ENCODE results near the gene STX18. TPM values are rescaled to one million over a fixed set of nuclear protein-coding genes. Genes with fewer than 3 reads are reported as not detected.
"Not testable (repeated sequence)": the region's sequence is repeated elsewhere in the genome, so short reads cannot be mapped to it uniquely, and the experiment has no call there.

The STX18 gene
- total and polyA plus RNA-seq, 2 experiments from 2014 or later, result 15.9 to 18.1 TPM

- H3K36me3 ChIP-seq (ENCODE audit: insufficient read depth); ATAC-seq; H3K27me3 ChIP-seq (ENCODE audit: insufficient read depth); H3K4me3 ChIP-seq; H3K4me2 ChIP-seq; H3F3A ChIP-seq (replicated peaks; ENCODE audit: low read depth); H4K20me1 ChIP-seq (replicated peaks; ENCODE audit: insufficient read depth); H3K27ac Mint-ChIP-seq; H3K4me3 Mint-ChIP-seq; H3K9me2 ChIP-seq (ENCODE audit: insufficient read depth); H2AFZ ChIP-seq; DNase-seq (ENCODE audit: low spot score); H3K79me2 ChIP-seq (replicated peaks; ENCODE audit: insufficient read depth); H3K27ac ChIP-seq (ENCODE audit: low read depth); H3K27me3 Mint-ChIP-seq (ENCODE audit: insufficient read depth, low read depth, poor library complexity): not testable (repeated sequence)
- peaks cover 37% of the 10 kb centered on the region for H3K4me1 ChIP-seq (ENCODE audit: insufficient read depth)
- Mint-ChIP-seq H3K9me3 (peaks cover 12% of the 10 kb centered on the region; the same call in 2 of the 3 replicates), H3K36me3 (ENCODE audit: low read depth) (peaks cover 29% of the 10 kb centered on the region), H3K4me1 (peaks cover 30% of the 10 kb centered on the region)
Observed at GRCh38 chr4:4465238-4465637, 76.6 kb downstream of the STX18 start.

DNA sequence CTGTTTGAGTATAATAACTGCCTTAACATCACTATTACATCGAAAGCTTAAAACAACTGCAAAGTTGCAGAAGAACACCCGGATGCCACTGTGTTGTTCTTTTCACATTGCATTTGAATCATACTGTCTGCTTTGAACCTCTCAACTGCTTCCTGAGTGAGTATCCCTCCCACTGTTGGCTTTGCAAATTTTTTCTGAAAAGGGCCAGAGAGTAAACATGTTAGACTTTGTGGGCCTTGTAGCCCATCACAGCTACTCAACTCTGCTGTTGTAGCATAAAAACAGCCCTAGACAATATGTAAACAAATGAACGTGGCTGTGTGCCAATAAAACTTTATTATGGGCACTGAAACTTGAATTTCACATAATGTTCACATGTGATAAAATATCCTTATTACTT lies 78.9 kb downstream of the STX18 start:
- Histone ChIP-seq H2AFZ (no peak overlapping the region), H3K9me2 (ENCODE audit: insufficient read depth) (peaks cover 5% of the 10 kb centered on the region), H3K4me1 (ENCODE audit: insufficient read depth) (peaks cover 59% of the 10 kb centered on the region), H3F3A (replicated peaks; ENCODE audit: low read depth) (0 out of 2 replicates have a peak, but pooled peaks cover 5% of the 10 kb centered on the region), H3K36me3 (ENCODE audit: insufficient read depth) (peaks cover 6% of the 10 kb centered on the region), H3K79me2 (replicated peaks; ENCODE audit: insufficient read depth) (no peaks in the 10 kb centered on the region), H4K20me1 (replicated peaks; ENCODE audit: insufficient read depth) (no peaks in the 10 kb centered on the region), H3K4me3 (0 out of 2 replicates have a peak overlapping the region, but pooled peaks have one; percentile 8), H3K27ac (ENCODE audit: low read depth) (peak overlapping the region; percentile 27), H3K4me2 (peak overlapping the region; percentile 48), H3K27me3 (ENCODE audit: insufficient read depth) (no peaks in the 10 kb centered on the region)
- no peak for TF ChIP-seq REST (IDR thresholded peaks at IDR 0.05; ENCODE audit: unreplicated experiment)
- TF ChIP-seq ZNF331 (CRISPR knock-in tag; IDR thresholded peaks at IDR 0.05; ENCODE audit: low read depth), result no peak
- TF ChIP-seq CREB1 (CRISPR knock-in tag; IDR thresholded peaks at IDR 0.05; ENCODE audit: low read depth), result no peak
- peak; percentile 54 for ATAC-seq
- no peak overlapping the region for H3K4me3 Mint-ChIP-seq
- peaks cover 29% of the 10 kb centered on the region for H3K36me3 Mint-ChIP-seq (ENCODE audit: low read depth)
- peaks cover 12% of the 10 kb centered on the region; the same call in 2 of the 3 replicates for H3K9me3 Mint-ChIP-seq
- peak; percentile 29 for DNase-seq (ENCODE audit: low spot score)
- H3K4me1 Mint-ChIP-seq, result peaks cover 45% of the 10 kb centered on the region
- no peak overlapping the region for H3K27ac Mint-ChIP-seq
- H3K27me3 Mint-ChIP-seq (ENCODE audit: insufficient read depth, low read depth, poor library complexity), result peaks cover 7% of the 10 kb centered on the region

DNA sequence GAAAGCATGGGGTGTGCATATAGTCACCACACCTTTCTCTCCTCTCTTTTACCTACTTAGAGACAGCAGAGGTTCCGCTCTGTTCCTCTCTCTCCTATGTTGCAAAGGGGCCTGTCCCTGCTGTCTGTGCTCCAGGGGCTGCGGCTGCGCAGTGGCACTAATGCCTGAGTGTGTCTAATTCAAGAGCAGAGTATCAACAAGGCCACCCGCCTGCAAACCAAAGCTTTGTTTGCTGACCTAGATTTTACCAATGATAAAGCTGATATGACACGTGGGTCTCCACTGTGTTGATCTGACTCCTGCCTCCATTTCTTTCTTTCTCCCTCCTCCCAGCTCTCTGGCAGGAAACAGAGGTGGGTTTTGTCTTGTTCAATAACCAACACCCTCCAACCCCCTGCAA lies 80.0 kb downstream of the STX18 start:
- Histone ChIP-seq H3K4me1 (ENCODE audit: insufficient read depth) (peaks cover 71% of the 10 kb centered on the region), H2AFZ (no peak overlapping the region), H3K79me2 (replicated peaks; ENCODE audit: insufficient read depth) (no peaks in the 10 kb centered on the region), H3K9me2 (ENCODE audit: insufficient read depth) (peaks cover 5% of the 10 kb centered on the region), H3K36me3 (ENCODE audit: insufficient read depth) (peaks cover 6% of the 10 kb centered on the region), H3F3A (replicated peaks; ENCODE audit: low read depth) (0 out of 2 replicates have a peak, but pooled peaks cover 5% of the 10 kb centered on the region), H3K27me3 (ENCODE audit: insufficient read depth) (no peaks in the 10 kb centered on the region), H3K4me2 (0 out of 2 replicates have a peak overlapping the region, but pooled peaks have one; percentile 20), H3K4me3 (no peak overlapping the region), H4K20me1 (replicated peaks; ENCODE audit: insufficient read depth) (no peaks in the 10 kb centered on the region), H3K27ac (ENCODE audit: low read depth) (no peak overlapping the region)
- H3K4me3 Mint-ChIP-seq, result no peak overlapping the region
- H3K36me3 Mint-ChIP-seq (ENCODE audit: low read depth), result peaks cover 23% of the 10 kb centered on the region
- H3K27me3 Mint-ChIP-seq (ENCODE audit: insufficient read depth, low read depth, poor library complexity), result peaks cover 10% of the 10 kb centered on the region
- H3K9me3 Mint-ChIP-seq, result peaks cover 12% of the 10 kb centered on the region; the same call in 2 of the 3 replicates
- H3K4me1 Mint-ChIP-seq, result peaks cover 56% of the 10 kb centered on the region
- no peak overlapping the region; the same call in 1 of the 2 replicates for H3K27ac Mint-ChIP-seq
- DNase-seq (ENCODE audit: low spot score) (no peak), ATAC-seq (no peak)
- TF ChIP-seq CTCF (conservative IDR thresholded peaks at IDR 0.05; ENCODE audit: low read depth in 2 of 2), result no peak
- no peak for TF ChIP-seq NANOG (IDR thresholded peaks at IDR 0.05; ENCODE audit: borderline replicate concordance)
- TF ChIP-seq POLR2AphosphoS5 (IDR thresholded peaks at IDR 0.05; ENCODE audit: low read depth), result no peak
- no peak for TF ChIP-seq EZH2phosphoT487 (IDR thresholded peaks at IDR 0.05; ENCODE audit: unreplicated experiment)
- no peak for TF ChIP-seq EZH2 (IDR thresholded peaks at IDR 0.05; ENCODE audit: low read depth, unreplicated experiment)
- no peak for TF ChIP-seq JUNB (IDR thresholded peaks at IDR 0.05; ENCODE audit: unreplicated experiment)
- no peak for TF ChIP-seq ZNF114 (CRISPR knock-in tag; IDR thresholded peaks at IDR 0.05)
- no peak for TF ChIP-seq CREB1 (CRISPR knock-in tag; IDR thresholded peaks at IDR 0.05; ENCODE audit: low read depth)
- no peak for TF ChIP-seq STAT1 (IDR thresholded peaks at IDR 0.05; ENCODE audit: unreplicated experiment)
